Epithelial cell of proximal tubule (primary cell): ENCODE data around the gene GLI1. TPM values are rescaled to one million over a fixed set of nuclear protein-coding genes. Genes with fewer than 3 reads are reported as not detected.
"Not testable (repeated sequence)": the region's sequence is repeated elsewhere in the genome, so short reads cannot be mapped to it uniquely, and the experiment has no call there.

Source experiments
- DNase-seq: peaks from one replicate; pipeline ENCODE4 v3.0.0-alpha.2; 2011; ENCODE audit warnings: low read depth
- H3K4me3 ChIP-seq: 2 replicates; pipeline ENCODE4 v1.5.1; 2011; ENCODE audit warnings: low read depth, mild to moderate bottlenecking, low read length
- total RNA-seq: library from RNA; depleted of rRNA; stranded (reverse); fragments of >200 nt; gene quantifications from 2 replicates; pipeline ENCODE4 v1.2.3, GENCODE V29; 2015
- TF ChIP-seq, protein P1 (sequence below): conservative IDR thresholded peaks from 2 replicates; pipeline ENCODE4 v1.5.1; 2012; ENCODE audit warnings: low read depth, mild to moderate bottlenecking, low read length

GLI1 gene
- total RNA-seq, 1 donor from 2014 or later = not detected

DNA sequence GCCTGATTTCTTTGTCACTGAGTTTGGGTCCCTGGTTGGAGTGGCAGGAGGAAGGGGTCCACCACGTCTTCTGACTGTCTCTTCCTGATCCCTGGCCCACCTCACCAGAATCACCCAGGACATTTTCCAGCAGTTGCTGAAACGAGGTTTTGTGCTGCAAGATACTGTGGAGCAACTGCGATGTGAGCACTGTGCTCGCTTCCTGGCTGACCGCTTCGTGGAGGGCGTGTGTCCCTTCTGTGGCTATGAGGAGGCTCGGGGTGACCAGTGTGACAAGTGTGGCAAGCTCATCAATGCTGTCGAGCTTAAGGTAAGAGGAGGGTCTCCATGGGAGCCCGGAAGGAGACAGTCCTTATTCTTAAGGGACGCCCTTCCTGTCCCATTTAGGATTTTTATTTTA lies 40.6 kb downstream of the GLI1 start:
- TF ChIP-seq, protein P1, sequence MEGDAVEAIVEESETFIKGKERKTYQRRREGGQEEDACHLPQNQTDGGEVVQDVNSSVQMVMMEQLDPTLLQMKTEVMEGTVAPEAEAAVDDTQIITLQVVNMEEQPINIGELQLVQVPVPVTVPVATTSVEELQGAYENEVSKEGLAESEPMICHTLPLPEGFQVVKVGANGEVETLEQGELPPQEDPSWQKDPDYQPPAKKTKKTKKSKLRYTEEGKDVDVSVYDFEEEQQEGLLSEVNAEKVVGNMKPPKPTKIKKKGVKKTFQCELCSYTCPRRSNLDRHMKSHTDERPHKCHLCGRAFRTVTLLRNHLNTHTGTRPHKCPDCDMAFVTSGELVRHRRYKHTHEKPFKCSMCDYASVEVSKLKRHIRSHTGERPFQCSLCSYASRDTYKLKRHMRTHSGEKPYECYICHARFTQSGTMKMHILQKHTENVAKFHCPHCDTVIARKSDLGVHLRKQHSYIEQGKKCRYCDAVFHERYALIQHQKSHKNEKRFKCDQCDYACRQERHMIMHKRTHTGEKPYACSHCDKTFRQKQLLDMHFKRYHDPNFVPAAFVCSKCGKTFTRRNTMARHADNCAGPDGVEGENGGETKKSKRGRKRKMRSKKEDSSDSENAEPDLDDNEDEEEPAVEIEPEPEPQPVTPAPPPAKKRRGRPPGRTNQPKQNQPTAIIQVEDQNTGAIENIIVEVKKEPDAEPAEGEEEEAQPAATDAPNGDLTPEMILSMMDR = no peak
- DNase-seq = no peak
- H3K4me3 ChIP-seq = no peak overlapping the region

DNA sequence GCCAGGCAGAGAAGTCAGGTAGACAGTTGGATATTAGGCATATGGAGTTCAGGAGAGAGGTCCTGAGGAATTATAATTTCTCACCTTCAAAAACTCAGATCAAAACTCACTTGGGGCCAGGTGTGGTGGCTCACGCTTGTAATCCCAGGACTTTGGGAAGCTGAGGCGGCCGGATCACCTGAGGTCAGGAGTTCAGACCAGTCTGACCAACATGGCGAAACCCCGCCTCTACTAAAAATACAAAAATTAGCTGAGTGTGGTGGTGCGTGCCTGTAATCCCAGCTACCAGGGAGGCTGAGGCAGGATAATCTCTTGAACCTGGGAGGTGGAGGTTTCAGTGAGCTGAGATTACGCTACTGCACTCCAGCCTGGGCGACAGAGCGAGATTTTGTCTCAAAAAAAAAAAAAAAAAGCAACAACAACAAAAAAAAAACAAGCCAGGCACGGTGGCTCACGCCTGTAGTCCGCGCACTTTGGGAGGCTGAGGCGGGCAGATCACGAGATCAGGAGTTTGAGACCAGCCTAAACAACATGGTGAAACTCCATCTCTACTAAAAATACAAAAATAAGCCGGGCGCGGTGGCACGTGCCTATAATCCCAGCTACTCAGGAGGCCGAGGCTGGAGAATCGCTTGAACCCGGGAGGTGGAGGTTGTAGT lies 42.9 kb downstream of the GLI1 start:
- DNase-seq, H3K4me3 ChIP-seq: not testable (repeated sequence)

GRCh38 chr12:57506541-57506940 lies 47.0 kb downstream of the GLI1 start:
- H3K4me3 ChIP-seq, DNase-seq: not testable (repeated sequence)

- not testable (repeated sequence) for H3K4me3 ChIP-seq, DNase-seq
These were observed 48.2 kb downstream of the GLI1 start for GRCh38 chr12:57507796-57508195.

GRCh38 chr12:57511161-57511560 lies 51.6 kb downstream of the GLI1 start:
- no peak overlapping the region for H3K4me3 ChIP-seq
- no peak for DNase-seq
- TF ChIP-seq, protein P1 = no peak

DNA sequence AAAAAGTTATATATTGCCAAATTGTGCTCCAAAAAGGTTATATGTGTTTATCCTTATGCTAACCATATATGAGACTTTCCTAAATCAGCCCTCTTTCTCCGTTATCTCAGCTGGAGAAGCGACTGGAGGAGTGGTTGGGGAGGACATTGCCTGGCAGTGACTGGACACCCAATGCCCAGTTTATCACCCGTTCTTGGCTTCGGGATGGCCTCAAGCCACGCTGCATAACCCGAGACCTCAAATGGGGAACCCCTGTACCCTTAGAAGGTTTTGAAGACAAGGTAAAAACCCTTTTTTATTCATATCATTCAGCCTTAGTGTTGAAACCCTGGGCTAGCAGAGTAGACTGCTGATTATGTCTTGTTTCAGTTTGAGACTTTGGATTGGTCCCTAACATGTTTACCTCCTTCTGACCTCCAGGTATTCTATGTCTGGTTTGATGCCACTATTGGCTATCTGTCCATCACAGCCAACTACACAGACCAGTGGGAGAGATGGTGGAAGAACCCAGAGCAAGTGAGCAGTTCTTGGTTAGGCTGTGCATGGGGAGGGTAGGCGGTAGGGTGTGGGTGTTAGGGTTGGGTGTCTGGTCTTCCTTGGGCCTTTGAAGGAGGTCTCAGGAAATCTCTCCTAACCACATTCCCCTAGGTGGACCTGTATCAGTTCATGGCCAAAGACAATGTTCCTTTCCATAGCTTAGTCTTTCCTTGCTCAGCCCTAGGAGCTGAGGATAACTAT lies 52.2 kb downstream of the GLI1 start:
- no peak for DNase-seq
- H3K4me3 ChIP-seq = no peak overlapping the region
- TF ChIP-seq, protein P1 = no peak

DNA sequence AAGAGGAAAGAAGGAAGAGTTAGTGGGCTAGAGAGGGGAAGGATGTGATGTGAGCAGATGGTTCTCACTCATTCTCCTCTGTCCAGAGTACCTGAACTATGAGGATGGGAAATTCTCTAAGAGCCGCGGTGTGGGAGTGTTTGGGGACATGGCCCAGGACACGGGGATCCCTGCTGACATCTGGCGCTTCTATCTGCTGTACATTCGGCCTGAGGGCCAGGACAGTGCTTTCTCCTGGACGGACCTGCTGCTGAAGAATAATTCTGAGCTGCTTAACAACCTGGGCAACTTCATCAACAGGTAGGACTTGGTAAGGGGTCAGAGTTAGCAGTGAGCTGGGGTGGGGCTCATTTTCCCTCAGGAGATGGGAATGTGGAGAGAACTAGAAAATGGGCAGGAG lies 53.1 kb downstream of the GLI1 start:
- TF ChIP-seq, protein P1 = no peak
- H3K4me3 ChIP-seq = no peak overlapping the region
- DNase-seq = no peak

- H3K4me3 ChIP-seq = no peak overlapping the region
- DNase-seq = no peak
- TF ChIP-seq, protein P1 = no peak
These were observed 53.7 kb downstream of the GLI1 start for GRCh38 chr12:57513266-57513665.

DNA sequence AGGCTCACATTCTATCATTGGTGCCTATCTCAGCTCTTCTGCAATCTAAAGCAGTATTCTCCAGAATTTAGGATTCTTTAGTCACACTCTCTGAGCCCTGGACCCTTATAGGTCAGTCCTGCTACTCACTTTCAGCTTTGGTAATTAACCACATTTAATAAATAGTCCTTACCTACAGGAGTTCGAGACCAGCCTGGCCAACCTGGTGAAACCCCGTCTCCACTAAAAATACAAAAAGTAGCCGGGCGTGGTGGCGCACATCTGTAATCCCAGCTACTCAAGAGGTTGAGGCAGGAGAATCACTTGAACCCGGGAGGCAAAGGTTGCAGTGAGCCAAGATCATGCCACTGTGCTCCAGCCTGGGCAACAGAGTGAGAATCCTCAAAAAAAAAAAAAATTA lies 54.1 kb downstream of the GLI1 start:
- DNase-seq, H3K4me3 ChIP-seq: not testable (repeated sequence)

DNA sequence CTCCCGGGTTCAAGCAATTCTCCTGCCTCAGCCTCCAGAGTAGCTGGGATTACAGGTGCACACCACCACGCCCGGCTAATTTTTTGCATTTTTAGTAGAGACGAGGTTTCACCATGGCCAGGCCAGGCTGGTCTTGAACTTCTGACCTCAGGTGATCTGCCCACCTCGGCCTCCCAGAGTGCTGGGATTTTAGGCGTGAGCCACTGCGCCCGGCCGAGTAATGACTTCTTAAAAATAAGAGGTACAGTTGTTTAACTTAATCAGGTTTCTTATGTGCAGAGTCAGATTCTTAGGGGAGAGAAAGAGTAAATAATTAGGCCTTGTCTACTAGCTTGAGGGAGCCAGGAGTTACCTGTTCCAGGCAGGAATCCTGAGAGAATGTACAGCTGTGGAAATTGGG lies 54.7 kb downstream of the GLI1 start:
- not testable (repeated sequence) for H3K4me3 ChIP-seq

More for the DNA sequence above, 54.7 kb downstream of the GLI1 start:
- not testable (repeated sequence) for DNase-seq
